Esophagus muscularis mucosa (tissue), 4 donors: Measurements from ENCODE around the gene XPO5.

Experiments
- EP300 ChIP-seq: sonication (generic); formaldehyde crosslinking; IDR thresholded peaks from one replicate; pipeline ENCODE4 v1.6.1; 2017; ENCODE audit warnings: antibody characterized with exemption
- POLR2A ChIP-seq: fragments of 450-650 bp; IDR thresholded peaks from one replicate; pipeline ENCODE4 v1.6.1; 2017; ENCODE audit warnings: antibody characterized with exemption, moderate library complexity, mild to moderate bottlenecking, low read depth
- POLR2AphosphoS5 ChIP-seq, 2 donors: sonication (generic); formaldehyde crosslinking; IDR thresholded peaks; one replicate each; pipeline ENCODE4 v1.6.1; 2017; ENCODE audit warnings: antibody characterized with exemption in 2 of 2
- TF ChIP-seq, protein P1 (sequence below), 3 experiments: fragments of 200-600 bp in 2 of 3; fragments of 450-650 bp in 1 of 3; sonication (generic) in 2 of 3; IDR thresholded peaks; one replicate each; pipeline ENCODE4 v1.5.1; 2017 to 2019; ENCODE audit warnings: antibody characterized with exemption in 3 of 3, mild to moderate bottlenecking in 2 of 3, moderate library complexity in 1 of 3

GRCh38 chr6:43493230-43493629 is 82.6 kb downstream of the XPO5 start:
- TF ChIP-seq, protein P1, sequence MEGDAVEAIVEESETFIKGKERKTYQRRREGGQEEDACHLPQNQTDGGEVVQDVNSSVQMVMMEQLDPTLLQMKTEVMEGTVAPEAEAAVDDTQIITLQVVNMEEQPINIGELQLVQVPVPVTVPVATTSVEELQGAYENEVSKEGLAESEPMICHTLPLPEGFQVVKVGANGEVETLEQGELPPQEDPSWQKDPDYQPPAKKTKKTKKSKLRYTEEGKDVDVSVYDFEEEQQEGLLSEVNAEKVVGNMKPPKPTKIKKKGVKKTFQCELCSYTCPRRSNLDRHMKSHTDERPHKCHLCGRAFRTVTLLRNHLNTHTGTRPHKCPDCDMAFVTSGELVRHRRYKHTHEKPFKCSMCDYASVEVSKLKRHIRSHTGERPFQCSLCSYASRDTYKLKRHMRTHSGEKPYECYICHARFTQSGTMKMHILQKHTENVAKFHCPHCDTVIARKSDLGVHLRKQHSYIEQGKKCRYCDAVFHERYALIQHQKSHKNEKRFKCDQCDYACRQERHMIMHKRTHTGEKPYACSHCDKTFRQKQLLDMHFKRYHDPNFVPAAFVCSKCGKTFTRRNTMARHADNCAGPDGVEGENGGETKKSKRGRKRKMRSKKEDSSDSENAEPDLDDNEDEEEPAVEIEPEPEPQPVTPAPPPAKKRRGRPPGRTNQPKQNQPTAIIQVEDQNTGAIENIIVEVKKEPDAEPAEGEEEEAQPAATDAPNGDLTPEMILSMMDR (IDR thresholded peaks at IDR 0.05), result no peak
- TF ChIP-seq POLR2A (no peak), POLR2AphosphoS5 (IDR thresholded peaks at IDR 0.05) (no peak), EP300 (no peak)
